Fibroblast of skin of left biceps (primary cell): Measurements from ENCODE around the gene ITLN2.
"Not testable (repeated sequence)": the region's sequence is repeated elsewhere in the genome, so short reads cannot be mapped to it uniquely, and the experiment has no call there.

Source experiments
- DNase-seq, 2 experiments: peaks; one replicate each; pipeline ENCODE4 v3.0.0-alpha.2; 2013; ENCODE audit warnings: low read depth in 2 of 2

The ITLN2 gene

DNA sequence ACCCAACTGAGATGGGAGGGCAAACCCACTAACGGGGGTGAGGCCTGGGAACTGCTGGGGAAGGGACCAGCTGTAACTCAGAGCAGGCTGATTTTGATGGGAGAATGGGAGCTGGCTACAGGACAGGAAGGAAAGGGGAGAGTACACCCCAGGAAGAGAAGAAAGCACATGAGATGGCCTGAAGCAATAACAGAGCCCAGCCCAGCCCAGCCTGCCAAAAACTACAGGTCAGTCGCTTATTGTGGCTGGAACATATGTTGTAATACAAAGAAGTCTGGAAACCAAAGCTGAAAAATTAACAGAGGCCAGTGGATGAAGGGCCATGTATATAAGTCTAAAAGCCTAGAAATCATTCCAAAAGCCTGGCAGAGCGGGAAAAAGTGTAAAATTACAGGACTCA lies 1.6 kb downstream of the ITLN2 start:
- DNase-seq = no peak

DNA sequence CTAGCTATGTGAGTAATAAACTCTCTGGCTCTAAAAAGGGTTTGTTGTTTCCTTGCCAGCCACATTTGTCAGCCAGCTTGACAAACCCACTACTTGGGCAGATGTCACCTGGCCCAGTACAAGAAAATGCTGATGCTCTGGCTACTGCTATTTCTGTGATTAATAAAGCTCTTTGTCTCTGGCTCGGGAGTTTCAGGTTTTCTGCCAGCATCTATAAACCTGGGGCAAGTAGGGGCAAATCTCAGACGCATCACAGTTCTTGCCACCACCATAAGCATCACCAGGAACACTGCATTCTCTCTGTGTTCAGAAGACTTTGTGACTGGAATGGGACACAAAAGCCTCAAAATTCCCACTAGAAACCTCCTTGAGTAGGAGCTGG lies 2.5 kb downstream of the ITLN2 start:
- no peak for DNase-seq

DNA sequence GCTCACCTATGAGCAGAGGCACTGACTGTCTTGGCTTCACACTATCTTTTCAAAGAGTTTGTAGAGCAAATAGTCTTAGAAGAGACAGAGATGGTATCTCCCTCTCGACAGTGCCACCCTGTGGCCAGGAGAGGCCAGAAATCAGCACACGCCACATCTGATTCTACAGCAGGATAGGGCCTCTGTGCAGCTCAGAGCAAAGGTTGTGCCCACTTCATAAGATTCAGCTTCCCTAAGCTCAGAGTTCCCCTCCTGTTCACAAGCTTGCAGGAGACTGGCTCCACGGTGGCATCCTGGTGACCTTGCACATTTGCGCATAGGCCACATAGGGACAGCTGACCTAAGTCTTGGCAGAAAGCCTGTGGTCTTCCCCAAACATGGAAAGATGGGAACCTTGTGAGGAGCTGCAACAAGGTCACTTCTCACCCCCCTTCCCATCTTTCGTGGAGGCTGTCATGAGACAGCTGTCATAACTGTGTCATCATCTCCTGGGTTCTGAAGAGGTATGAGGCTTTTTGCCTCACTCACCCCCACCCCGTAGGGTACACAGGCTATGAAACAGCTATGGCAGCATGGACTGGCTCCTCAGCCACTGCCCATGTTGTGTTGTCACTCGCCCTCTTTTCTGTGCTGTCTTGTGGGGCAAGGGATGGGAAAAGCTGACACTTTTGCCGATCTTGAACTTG lies 3.0 kb downstream of the ITLN2 start:
- no peak for DNase-seq

GRCh38 chr1:160950657-160951056 lies 4.0 kb downstream of the ITLN2 start:
- DNase-seq = no peak

DNA sequence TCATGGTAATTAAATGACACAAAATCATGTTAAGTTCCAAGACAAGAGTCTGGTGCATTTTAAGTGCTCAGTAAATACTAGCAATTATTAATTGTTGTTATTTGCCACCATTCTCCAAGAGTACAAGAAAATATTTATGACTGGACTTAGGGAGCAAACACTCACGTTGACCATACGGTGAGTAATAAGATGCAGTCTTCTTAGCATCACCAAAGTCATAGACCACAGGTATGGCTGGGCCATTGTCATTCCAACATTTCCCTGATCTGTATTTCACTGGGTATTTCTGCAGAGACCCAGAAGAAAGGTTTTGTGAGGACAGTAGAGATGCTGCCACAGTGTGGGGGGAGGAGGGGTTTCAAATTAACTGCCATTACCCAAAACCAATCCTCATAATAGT lies 4.7 kb downstream of the ITLN2 start:
- DNase-seq = no peak

- DNase-seq = not testable (repeated sequence)
Observed at GRCh38 chr1:160949216-160949880, 5.3 kb downstream of the ITLN2 start.

- not testable (repeated sequence) for DNase-seq
Observed at GRCh38 chr1:160947174-160947759, 7.3 kb downstream of the ITLN2 start.

- not testable (repeated sequence) for DNase-seq
Observed at GRCh38 chr1:160945881-160946280, 8.7 kb downstream of the ITLN2 start.

- DNase-seq = no peak
Observed at GRCh38 chr1:160945079-160945478, 9.5 kb downstream of the ITLN2 start.

DNA sequence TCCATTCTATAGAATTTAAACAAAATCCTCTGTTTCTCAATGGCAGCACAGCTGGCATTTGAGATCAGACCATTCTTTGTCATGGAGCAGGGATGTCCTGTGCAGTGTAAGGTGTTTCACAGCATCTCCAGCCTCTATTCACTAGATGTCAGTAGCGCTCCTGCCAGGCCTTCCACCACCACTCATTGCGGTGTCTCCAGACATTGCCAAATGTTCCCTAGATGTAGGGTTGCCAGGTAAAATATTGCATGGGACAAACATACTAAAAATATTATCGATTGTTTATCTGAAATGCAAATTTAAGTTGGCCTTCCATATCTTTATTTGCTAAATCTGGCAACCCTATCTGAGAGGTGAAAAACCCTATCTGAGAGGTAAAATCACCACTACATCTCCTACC lies 11.7 kb downstream of the ITLN2 start:
- DNase-seq = no peak

DNA sequence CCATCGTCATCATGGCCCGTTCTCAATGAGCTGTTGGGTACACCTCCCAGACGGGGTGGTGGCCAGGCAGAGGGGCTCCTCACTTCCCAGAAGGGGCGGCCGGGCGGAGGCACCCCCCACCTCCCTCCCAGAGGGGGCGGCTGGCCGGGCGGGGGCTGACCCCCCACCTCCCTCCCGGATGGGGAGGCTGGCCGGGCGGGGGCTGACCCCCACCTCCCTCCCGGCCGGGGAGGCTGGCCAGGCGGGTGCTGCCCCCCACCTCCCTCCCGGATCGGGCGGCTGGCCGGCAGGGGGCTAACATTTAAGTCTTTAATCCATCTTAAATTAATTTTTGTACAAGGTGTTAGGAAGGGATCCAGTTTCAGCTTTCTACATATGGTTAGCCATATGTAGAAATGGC lies 17.9 kb downstream of the ITLN2 start:
- DNase-seq = not testable (repeated sequence)

DNA sequence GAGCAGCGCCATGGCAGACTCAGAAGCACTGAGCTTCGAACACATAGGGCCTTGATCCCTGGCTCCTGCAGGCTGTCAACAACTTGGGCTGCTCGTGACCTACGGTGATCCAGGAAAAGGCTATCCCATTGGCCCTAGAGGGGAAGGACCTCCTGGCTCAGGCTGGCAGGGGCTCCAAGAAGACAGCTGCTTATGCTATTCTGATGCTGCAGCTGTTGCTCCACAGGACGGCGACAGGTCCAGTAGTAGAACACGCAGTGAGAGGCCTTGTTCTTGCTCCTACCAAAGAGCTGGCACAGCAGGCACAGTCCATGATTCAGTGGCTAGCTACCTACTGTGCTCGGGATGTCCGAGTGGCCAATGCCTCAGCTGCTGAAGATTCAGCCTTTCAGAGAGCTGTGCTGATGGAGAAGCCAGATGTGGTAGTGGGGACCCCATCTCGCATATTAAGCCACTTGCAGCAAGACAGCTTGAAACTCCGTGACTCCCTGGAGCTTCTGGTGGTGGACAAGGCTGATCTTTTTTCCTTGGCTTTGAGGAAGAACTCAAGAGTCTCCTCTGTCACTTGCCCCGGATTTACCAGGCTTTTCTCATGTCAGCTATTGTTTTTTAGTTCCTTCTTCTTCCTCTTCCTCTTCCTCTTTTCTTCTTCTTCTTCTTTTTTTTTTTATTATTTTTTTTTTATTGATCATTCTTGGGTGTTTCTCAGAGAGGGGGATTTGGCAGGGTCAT lies 18.9 kb downstream of the ITLN2 start:
- no peak for DNase-seq

GRCh38 chr1:160933305-160933704 lies 21.3 kb downstream of the ITLN2 start:
- not testable (repeated sequence) for DNase-seq

- DNase-seq = no peak
Observed at GRCh38 chr1:160925652-160926244, 28.9 kb downstream of the ITLN2 start.

GRCh38 chr1:160924791-160925651 lies 29.6 kb downstream of the ITLN2 start:
- no peak for DNase-seq

GRCh38 chr1:160916666-160917065 lies 37.9 kb downstream of the ITLN2 start:
- no peak for DNase-seq

GRCh38 chr1:160913229-160913628 lies 41.4 kb downstream of the ITLN2 start:
- not testable (repeated sequence) for DNase-seq

- no peak for DNase-seq
Observed at GRCh38 chr1:160911925-160912324, 42.7 kb downstream of the ITLN2 start.

GRCh38 chr1:160911441-160911840 lies 43.2 kb downstream of the ITLN2 start:
- no peak for DNase-seq

GRCh38 chr1:160910170-160910750 lies 44.3 kb downstream of the ITLN2 start:
- no peak for DNase-seq

DNA sequence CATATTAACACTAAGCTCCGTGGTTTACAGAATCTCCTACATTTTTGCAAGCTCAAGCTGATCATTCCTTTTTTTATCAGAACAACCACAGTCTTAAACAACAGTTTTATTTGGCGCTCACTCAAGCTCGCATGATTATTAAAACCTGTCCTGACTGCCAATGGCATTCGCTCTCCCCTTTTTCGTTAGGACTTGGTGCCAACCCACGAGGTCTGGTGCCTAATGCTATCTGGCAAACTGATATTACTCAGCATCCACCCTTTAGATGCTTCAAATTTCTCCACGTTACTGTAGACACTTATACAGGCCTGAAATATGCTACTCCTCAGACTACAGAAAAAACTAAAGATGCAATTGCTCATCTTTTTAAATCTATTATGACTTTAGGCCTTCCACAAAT lies 46.6 kb downstream of the ITLN2 start:
- DNase-seq = no peak
